Myocyte (in vitro differentiated cells): Measurements from ENCODE around the gene NOL4L. TPM values are rescaled to one million over a fixed set of nuclear protein-coding genes. Genes with fewer than 3 reads are reported as not detected.

ENCODE experiments used
- DNase-seq: peaks from one replicate; pipeline ENCODE4 v3.0.0-alpha.2; 2012; ENCODE audit warnings: low read depth
- total RNA-seq: library from RNA; depleted of rRNA; stranded (reverse); fragments of >200 nt; gene quantifications from 2 replicates; pipeline ENCODE4 v1.2.3, GENCODE V29; 2014

Gene NOL4L
- total RNA-seq, 1 donor from 2014 or later = 2.5 TPM

DNA sequence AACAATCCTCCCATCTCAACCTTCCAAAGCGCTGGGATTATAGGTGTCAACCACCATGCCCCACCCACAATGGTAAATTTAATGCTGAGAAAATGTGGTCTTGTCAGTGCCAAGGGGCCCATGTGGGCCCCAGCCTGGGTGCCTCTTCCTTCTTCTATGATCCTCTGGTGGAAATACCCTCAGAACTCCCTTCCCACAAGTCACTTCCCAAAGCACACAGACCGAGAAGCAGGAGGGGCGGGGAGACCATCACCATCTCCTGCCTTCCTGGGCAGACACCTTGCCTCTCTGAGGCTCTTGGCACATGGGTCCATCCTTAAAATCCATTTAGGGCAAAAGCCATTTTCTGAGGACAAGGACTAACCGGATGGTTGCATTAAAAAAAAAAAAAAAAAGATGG is 59.0 kb downstream of the NOL4L start:
- no peak for DNase-seq

DNA sequence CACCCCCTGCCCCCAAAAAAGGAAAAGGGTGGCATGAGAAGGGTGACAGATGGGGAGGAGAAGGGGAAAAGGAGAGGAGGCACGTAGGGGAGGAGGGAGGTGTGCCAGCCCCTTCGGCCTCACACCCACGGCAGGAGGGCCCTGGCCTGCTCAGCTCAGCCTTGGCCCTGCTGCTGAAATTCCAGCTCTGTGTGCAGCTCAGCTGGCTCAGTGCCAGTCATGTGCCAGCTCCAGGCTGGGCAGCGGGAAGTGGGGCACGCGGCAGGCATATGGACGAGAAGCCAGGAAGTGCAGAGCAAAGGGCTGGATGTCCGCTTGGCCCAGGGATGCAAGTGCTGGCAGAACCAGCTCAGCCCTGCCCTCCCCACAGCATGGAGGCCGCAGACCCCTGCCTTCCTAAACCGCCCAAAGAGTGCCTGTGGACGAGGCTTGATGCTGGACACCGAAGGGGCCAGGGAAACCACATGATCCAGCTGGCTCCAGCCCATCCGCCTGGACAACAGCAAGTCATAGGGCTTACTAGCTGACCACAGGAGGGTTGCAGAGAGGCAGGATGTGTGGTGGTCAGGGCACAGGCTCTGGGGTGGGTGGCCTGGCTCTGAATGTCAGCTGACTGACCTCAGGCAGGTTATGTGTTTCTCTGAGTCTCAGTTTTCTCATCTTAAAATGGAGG is 60.2 kb downstream of the NOL4L start:
- DNase-seq = peak; percentile 90

DNA sequence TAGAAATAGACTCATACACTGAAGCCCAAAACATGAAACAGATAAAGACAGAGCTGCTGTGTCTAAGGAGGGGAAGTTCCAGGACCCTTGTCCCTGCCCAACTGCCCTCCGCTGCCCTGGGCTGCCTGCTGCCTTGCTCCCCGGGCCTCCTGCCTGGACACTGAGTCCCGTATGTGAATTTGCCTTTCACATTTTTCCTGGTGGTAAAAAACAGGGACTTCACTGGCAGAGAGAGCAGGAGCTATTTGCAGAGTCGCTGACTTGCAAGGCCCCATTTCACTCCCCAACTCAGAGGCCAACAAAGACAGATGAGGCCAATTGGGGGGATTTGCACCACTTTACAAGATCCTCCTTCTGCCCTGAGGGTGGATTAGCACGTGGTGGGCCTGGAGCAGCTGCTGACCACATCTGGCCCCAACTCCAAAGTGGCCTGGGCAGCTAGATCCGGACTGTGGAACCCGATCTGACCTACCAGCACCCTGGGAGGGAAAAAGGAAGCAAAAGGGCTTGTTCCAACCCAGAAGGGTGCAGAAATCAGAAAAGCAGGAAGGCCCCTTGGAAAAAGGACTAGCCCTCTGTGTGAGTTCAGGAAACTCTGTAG is 61.4 kb downstream of the NOL4L start:
- peak; percentile 85 for DNase-seq

DNA sequence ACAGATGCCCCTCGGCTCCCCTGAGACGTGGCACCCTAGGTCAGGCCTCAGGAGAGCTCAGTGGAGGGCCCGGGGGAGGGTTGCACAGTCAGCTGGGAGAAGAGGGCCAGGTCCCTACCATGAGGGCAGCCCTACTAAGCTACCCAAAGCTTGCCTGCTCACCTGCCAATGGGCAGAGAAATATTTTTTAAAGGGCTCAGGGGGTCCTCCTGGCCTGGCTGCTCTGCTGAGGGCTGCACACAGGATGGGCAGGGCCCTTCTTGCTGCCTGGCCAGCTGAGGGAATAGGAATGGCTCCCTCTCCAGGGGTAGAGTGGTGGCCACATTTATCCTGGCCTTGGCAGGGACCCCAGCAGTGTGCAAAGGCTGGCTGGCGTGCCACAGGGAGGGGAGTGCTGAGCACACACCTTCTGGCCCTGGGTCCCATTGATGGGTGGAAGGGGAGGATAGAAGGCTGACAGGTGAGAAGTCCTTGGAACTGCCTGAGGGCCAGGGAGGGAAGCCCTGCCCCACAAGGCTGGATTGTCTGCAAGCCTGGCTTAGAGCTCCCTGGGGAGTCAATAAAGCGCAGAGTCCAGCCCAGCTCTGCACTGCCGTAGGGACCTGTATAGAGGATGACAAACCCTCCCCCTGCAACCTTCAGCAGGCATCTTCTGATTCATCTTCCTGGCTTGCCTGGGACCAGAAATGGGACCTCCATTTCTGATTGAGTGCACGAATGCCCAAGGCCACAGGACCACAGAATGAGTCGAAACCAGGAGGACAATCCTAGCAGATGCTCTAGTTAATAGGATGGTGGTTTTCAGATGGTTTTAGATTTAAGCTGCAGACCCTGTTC is 62.1 kb downstream of the NOL4L start:
- peak; percentile 93 for DNase-seq

DNA sequence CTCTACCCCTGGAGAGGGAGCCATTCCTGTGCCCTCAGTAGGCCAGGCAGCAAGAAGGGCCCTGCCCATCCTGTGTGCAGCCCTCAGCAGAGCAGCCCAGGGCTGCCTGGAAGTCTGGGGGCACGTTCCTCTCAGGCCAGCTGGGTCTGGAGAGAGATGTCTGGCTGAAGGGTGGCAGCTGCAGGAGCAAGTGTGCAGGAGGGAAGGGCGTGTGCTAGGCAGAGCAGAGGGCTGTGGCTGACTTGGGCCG is 62.7 kb downstream of the NOL4L start:
- DNase-seq = peak; percentile 92

DNA sequence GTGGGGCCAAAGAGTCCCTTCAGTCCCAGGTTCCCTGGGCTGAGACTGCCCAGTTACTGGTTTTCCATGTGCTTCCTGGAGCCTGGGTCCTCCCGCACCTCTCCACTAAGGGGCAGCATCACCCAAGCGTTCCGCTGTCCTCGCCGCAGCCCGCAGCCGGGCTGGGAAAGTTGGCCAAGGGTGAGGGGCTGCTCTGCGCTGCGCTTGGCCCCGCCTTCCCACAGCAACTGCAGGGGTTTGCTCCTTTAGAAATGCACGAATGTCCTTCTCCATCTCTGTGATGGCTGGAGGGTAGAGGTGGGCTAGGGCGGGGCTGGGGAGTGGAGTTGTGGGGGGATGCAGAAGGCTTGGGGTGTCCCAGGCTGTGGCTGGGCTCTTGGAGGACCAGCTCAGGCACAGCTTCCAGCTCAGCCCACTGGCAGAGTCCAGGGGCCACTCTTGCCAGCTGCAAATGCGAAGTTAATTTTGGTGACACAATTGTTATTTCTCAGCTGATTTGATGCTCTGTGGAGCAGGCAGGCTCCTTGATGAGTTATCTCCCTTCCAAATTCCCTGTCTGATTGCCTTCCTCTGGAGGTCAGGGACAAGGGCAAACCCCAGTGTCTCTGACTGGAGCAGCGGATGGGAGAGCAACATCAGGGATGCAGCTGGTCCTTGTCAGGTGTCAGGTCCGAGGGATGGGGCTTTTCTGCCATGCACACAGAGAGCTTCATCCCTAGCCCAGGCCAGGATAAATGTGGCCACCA is 63.2 kb downstream of the NOL4L start:
- peak; percentile 73 for DNase-seq

DNA sequence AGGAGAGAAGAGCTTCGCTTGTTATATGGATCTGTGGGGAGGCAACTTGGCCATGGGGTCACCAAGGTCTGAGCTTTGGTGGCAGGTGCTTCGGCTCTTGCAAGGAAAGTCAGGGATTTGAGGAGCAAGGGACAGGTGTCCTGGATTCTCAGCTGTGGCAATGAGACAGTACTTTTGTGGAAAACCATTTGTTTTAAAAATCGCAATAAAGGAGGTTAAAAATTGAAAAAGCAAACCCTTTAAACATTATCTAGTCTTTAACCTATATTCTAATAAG is 64.3 kb downstream of the NOL4L start:
- peak; percentile 59 for DNase-seq

DNA sequence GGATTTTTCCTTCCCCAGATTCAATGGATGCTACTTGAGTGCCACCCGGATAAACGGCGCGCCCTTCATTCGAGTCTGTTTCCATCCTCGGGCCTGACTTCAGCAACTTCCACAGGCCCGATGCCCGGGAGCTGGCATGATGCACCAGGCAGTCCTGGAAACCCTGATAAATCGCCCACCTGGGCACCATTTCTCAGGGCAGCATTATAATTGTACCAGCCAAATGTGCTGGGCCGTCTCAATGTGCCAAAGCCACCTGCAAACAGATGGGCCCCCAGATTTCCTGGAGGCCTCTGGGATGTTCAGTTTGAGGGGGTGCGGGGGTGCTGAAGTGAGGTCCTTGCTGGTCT is 65.8 kb downstream of the NOL4L start:
- no peak for DNase-seq

DNA sequence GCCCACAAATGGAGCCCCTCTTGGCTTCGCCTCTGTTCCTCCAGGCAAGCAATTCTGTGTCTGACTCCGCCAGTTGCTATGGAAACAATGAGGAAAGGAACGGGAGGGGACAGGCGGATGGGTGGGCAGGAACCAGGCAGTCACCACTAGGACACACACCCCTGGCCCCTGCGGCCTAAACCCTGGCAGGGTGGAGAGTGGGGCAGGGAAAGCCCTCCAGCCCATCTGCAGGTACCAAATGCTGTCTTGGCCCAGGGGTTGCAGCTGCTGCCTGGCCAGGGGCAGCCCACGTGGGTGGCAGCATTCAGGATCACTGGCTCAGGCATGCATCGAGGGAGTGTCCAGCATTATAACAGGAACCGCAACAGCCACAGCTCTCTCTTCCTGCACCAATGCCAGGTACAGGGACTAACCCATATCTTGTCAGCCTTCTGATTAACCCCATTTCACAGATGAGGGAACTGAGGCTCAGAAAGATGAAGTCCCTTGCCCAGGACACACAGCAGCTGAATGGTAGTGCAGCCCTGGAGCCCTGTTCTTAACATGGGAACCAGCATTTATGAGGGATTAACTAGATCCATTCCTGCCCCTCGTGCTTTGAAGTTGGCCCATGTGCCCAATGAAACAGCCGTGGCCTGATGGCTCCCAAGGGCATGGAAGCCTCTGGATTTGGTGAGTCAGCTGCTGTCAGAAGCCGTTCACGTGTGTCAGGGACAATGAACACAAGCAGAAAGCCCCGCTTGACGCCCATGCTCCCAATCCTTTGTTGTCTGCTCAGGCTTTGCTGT is 66.3 kb downstream of the NOL4L start:
- peak; percentile 63 for DNase-seq

DNA sequence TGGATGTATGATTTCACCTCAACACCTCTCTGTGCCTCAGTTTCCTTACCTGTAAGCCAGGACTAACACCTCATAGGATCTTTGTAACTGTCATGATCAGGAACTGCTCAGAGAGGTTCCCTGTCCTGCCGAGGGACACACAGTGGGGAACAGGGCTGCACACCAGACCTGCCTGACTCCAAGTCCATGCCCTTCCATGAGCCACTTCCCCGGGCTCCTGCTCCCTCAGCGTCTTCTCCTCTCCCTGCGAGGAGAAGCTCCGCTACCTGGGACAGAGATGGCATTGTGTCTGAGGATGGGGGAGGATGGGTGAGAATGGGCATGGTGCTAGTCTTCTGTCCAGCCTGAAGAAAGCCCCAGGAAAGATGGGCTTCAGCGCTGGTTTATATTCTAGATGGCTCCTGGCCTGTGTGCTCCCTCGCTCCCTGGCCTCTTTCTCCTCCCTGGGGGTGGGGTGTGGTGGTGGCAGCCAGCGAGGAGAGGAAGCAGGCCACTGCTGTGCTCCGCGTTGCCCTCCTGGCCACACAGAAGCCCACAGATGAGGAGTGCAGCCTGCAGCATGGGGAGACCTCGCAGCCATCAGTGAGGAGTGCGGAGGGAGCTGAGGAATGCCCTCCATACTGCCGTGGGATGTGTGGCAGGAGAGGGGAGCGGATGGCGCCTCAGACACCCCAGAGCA is 67.1 kb downstream of the NOL4L start:
- DNase-seq = no peak

DNA sequence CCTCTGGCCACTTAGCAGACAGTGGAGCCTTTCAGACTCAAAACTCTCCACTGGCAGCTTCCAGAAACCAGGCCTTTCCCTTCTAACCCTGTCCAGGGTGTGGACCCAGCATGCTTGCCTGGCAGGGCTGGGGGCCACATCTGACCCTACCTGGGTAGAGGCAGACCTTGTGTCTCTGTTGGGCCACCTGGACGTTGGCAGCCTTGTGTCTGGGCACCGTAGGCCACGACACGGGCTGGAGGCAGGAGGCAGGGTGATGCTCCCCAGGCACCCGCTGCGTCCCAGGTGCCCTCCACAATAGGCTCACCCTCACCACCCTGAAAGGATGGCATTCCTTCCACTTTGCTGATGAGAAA is 67.6 kb downstream of the NOL4L start:
- no peak for DNase-seq

DNA sequence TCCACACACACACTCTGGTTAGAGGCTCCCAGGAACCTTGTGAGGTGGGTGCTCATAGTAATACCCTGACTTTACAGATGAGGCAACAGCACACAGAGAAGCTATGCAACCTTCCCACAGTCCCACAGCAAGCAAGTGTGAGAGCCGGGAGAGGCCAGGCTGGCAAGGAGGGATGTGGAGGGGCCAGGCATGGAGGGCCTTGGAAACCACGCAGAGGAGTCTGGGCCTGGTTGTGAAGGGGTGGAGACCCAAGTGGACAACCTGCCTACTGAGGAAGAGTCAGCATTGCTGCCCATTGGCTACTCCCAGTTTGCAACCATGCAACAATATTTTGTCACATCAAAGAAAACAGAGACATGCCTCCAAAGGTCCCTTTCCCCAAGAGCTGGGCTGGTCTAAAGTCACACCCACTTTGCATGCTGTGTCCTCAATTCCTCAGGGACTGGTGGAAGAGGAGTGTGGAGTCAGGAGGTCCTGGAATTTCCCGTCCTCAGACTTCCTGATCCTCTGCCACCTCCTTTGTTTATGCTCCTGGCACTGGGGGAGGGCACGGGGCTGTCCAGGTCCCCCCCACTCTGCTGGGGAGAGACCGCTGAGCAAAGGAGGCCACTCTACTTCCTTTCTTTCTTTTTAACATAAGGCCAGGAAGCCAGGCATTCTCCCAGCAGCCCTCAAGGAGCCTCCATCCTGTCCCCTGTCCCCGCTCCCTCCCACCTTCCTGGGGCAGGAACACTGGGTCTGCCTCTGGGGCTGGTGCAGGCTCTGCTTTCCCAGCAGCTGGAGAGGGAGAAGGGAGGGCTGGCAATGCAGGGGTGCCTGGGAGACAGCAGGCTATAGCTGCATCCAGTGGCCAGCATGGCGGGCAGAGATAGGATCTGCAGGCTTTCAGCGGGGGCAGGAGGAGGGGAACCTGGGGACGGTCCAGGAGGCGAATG is 68.3 kb downstream of the NOL4L start:
- no peak for DNase-seq

DNA sequence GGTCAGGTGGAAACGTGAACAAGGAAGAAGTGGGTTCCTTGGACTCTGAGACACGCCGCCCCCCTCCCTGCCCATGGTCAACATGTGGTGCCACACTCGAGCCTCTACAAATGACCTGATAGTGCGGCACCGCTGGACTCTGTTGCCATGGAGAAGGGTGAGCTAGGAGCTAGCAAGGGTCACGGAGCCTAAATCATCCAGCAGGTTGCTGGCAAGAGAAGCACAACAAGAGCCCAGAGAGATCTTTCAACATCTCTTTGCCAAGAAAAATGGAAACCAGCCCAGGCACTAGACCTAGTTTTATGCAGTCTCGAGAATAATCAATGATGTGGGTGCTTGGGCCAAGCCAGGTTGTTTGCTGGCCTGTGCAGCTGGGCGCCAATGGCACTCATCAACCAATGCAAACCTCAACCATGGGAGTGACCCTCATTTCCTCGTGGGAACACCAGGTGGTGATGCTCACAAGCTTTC is 69.5 kb downstream of the NOL4L start:
- no peak for DNase-seq

DNA sequence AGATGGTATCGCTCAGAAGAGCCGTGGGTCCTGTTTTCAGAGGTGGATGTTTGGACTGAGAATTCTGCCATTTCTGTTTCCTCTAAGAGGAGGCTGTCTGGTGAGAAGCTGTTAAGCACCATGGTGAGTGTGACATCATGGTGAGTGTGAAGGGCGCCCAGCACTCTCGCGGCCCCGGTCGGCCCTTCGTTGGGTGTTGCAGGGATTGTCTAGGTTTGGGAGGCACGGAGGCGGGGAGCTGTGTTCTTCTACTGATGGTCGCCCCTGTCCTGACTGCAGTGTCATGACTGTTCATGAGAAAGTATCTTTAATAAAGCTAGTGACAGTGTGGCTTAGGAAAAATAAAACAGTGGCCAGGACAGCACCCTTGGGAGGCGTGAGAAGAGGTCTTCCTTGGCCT is 70.4 kb downstream of the NOL4L start:
- DNase-seq = no peak

DNA sequence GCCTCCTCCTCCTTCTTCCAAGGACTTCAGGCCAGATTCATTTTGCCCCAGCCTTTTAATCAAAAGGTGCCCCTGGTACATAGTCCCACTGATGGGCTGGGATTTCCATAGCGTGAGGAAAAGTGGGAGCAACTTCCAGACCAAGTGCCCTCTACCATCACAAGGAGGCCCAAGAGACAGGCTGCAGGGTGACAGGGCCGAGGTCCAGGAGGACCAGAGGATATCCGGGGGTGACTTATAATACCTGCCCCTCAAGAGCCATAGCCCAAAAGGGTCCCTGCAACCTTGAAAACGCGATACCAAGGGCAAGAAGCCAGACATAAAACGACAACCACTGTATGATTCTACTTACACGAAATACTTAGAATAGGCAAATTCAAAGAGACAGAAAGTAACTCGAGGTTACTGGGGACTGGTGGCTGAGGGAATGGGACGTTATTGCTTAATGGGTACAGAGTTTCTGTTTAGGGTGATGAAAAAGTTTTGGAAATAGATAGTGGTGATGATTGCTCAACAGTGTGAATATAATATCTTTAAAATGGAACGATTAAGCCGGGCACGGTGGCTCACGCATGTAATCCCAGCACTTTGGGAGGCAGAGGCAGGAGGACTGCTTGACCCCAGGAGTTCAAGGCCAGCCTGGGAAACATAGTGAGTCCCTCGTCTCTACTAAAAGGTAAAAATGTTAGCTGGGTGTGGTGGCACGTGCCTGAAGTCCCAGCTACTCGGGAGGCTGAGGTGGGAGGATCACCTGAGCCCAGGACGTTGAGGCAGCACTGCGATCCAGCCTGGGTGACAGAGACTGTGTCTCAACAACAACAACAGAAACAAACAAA is 71.9 kb downstream of the NOL4L start:
- no peak for DNase-seq

DNA sequence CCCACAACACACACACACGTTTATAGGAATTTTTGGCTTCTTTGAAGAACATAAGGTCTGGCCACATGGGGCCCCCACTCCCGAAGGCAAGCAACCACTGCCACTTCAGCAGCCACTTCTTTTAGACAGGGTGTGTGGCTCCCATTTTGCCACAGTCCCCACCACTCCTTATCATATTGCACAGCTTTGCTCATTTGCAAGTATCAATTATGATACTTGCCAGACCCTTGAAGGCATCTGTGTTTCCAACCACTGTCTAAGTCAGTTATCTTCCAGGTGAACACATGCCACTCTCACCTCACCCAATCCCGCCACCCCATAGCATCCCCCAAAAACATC is 73.1 kb downstream of the NOL4L start:
- DNase-seq = no peak

DNA sequence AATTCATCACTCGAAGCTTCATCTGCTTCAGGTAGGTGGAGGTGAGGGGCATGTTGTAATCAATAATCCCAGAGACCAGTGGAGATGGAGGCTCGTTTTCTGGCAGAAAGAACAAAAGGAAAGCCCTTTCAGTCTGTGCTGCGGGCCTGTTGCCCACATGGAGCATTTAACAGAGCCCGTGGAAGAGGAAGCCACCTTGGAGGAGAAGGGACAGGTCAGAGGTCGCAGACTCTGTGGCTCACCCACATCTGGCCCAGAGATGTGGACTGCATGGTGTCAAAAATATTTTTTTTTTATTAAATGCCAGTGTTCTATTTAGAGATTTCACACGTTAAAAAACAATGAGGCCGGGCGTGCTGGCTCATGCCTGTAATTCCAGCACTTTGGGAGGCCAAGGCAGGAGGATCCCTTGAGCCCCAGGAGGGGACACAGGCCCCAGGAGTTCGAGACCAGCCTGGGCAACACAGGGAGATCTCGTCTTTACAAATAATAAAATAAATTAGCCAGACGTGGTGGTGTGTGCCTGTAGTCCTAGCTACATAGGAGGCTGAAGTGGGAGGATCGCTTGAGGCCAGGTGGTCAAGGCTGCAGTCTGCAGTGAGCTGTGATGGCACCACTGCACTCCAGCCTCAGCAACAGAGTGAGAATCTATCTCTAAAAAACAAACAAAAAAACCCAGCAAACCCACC is 73.6 kb downstream of the NOL4L start:
- no peak for DNase-seq

DNA sequence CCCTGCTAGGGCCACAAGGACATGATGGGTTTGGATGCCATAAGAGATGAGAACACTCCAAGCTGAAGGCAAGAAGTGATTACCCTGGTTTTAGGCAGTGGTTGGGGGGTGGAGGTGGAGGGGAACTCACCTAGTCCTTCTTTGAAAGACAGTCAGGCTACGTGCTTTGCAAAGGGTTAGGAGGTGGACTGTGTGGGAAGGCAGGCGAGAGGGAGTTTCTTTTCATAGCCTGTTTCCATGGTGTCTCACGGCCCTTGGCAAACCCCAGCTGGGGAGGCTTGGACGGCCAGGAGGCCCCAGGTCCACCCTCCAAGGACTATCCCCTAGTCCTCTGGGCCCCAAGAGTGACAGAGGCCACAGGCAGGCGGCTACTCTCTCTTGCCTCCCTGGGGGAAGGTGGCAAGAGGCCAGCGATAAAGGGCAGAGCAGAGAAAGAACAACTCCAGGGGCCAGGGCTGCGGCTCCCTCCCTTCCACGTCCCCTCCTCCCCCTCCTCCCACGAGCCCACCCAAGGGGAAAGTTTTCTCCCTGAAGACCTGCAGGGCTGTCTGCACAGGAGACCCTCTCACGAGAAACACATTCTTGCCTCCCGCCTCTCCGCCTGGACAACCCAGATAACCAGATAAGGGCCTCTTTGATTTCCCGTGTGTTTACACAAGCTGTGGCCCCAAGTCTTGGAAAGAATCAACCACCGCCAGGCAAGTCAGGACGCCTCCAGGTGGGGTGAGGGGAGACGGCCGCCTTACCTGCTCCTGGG is 74.4 kb downstream of the NOL4L start:
- no peak for DNase-seq
